ENCODE results near the gene RASL10A. TPM values are rescaled to one million over a fixed set of nuclear protein-coding genes. Genes with fewer than 3 reads are reported as not detected.

RASL10A gene
- total RNA-seq, 2 experiments from 2014 or later: 2.7 to 23.7 TPM

GRCh38 chr22:29348956-29349355 lies 33.5 kb upstream of the RASL10A start:
- H3K9me3 ChIP-seq (ENCODE audit: low read length): no peaks in the 10 kb centered on the region
- H3K4me3 ChIP-seq (ENCODE audit: low read depth, low read length, poor library complexity, severe bottlenecking): no peak overlapping the region
- H3K9me2 ChIP-seq (ENCODE audit: insufficient read depth, low read length): no peaks in the 10 kb centered on the region
- peaks cover 100% of the 10 kb centered on the region for H3K36me3 ChIP-seq (ENCODE audit: insufficient read depth, low read length)
- CTCF ChIA-PET (ENCODE audit: unreplicated experiment): interaction anchor here (1.1 kb wide), 1 partner anchor 9 kb away, joined by 4 read pairs; no protein-coding TSS in a partner anchor
- no peak overlapping the region for H2AFZ ChIP-seq (ENCODE audit: low read length)
- DNase-seq (ENCODE audit: low spot score): no peak
- POLR2A ChIA-PET: interaction anchor here (1.2 to 4.0 kb wide), 2 partner anchors 15 to 37 kb away, joined by 3 to 16 read pairs; no protein-coding TSS in a partner anchor
- BruUV-seq (replicated peaks): no TSS peak
- peak overlapping the region; percentile 63 for H3K4me2 ChIP-seq (ENCODE audit: low read length)
- no peaks in the 10 kb centered on the region for H4K20me1 ChIP-seq (ENCODE audit: insufficient read depth, low read length)
- peak overlapping the region; percentile 96 for H3K27ac ChIP-seq (ENCODE audit: low read depth, low read length, poor library complexity, severe bottlenecking)
- intact Hi-C loops (cut with micrococcal nuclease; ENCODE audit: unreplicated experiment): loop anchor here (5.0 kb wide), 1 partner anchor 82 kb away; the partner anchor contains the start of genes EWSR1 and RHBDD3
- H3K79me2 ChIP-seq (ENCODE audit: insufficient read depth, low read depth, low read length): no peaks in the 10 kb centered on the region
- peaks cover 42% of the 10 kb centered on the region for H3K4me1 ChIP-seq (ENCODE audit: insufficient read depth, low read length, poor library complexity, severe bottlenecking)
- no peak for TF ChIP-seq EZH2phosphoT487 (IDR thresholded peaks at IDR 0.05; ENCODE audit: borderline replicate concordance, low read depth, low read length)
- TF ChIP-seq, protein P1, sequence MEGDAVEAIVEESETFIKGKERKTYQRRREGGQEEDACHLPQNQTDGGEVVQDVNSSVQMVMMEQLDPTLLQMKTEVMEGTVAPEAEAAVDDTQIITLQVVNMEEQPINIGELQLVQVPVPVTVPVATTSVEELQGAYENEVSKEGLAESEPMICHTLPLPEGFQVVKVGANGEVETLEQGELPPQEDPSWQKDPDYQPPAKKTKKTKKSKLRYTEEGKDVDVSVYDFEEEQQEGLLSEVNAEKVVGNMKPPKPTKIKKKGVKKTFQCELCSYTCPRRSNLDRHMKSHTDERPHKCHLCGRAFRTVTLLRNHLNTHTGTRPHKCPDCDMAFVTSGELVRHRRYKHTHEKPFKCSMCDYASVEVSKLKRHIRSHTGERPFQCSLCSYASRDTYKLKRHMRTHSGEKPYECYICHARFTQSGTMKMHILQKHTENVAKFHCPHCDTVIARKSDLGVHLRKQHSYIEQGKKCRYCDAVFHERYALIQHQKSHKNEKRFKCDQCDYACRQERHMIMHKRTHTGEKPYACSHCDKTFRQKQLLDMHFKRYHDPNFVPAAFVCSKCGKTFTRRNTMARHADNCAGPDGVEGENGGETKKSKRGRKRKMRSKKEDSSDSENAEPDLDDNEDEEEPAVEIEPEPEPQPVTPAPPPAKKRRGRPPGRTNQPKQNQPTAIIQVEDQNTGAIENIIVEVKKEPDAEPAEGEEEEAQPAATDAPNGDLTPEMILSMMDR (conservative IDR thresholded peaks at IDR 0.05; ENCODE audit: low read length): no peak

- Histone ChIP-seq H3K79me2 (ENCODE audit: insufficient read depth, low read depth, low read length) (no peaks in the 10 kb centered on the region), H3K36me3 (ENCODE audit: insufficient read depth, low read length) (peaks cover 100% of the 10 kb centered on the region), H4K20me1 (ENCODE audit: insufficient read depth, low read length) (no peaks in the 10 kb centered on the region), H2AFZ (ENCODE audit: low read length) (no peak overlapping the region), H3K27ac (ENCODE audit: low read depth, low read length, poor library complexity, severe bottlenecking) (peak overlapping the region; percentile 96), H3K9me3 (ENCODE audit: low read length) (no peaks in the 10 kb centered on the region), H3K4me2 (ENCODE audit: low read length) (peak overlapping the region; percentile 63), H3K9me2 (ENCODE audit: insufficient read depth, low read length) (no peaks in the 10 kb centered on the region), H3K4me3 (ENCODE audit: low read depth, low read length, poor library complexity, severe bottlenecking) (peak overlapping the region; percentile 32), H3K4me1 (ENCODE audit: insufficient read depth, low read length, poor library complexity, severe bottlenecking) (peaks cover 42% of the 10 kb centered on the region)
- POLR2A ChIA-PET: interaction anchor here (0.8 to 4.0 kb wide), 5 partner anchors 11 to 38 kb away, joined by 3 to 16 read pairs (median 5); no protein-coding TSS in a partner anchor
- intact Hi-C loops (cut with micrococcal nuclease; ENCODE audit: unreplicated experiment): loop anchor here (5.0 kb wide), 1 partner anchor 81 kb away; the partner anchor contains the start of genes EWSR1 and RHBDD3
- no TSS peak for BruUV-seq (replicated peaks)
- DNase-seq (ENCODE audit: low spot score): peak; percentile 73
- TF ChIP-seq, protein P1 (conservative IDR thresholded peaks at IDR 0.05; ENCODE audit: low read length): no peak
- no peak for TF ChIP-seq EZH2phosphoT487 (IDR thresholded peaks at IDR 0.05; ENCODE audit: borderline replicate concordance, low read depth, low read length)
- CTCF ChIA-PET (ENCODE audit: unreplicated experiment): interaction anchor here (0.6 to 1.1 kb wide), 3 partner anchors 10 to 240 kb away, joined by 3 to 4 read pairs (median 4); no protein-coding TSS in a partner anchor
Observed at GRCh38 chr22:29348041-29348440, 32.5 kb upstream of the RASL10A start.

DNA sequence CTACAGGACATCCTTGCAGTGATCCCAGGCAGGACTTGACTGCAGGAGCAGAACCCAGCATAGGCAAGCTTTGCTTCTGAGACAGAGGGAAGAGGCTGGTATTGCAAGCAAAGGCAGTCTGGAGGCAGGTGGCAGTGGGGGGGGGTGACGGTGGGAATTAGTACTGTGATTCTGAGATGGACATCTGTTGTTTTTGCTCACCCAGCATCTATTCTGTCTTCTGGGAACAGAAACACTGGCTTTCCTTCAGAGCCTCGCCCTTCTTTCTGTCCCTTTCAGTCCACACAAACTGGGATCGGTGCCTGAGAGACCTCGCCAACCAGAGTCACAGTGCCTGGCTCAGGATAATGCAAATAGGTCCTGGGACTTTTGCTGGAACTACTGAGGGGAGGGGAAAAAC lies 31.2 kb upstream of the RASL10A start:
- Histone ChIP-seq H3K4me3 (ENCODE audit: low read depth, low read length, poor library complexity, severe bottlenecking) (peak overlapping the region; percentile 32), H3K4me2 (ENCODE audit: low read length) (peak overlapping the region; percentile 63), H3K4me1 (ENCODE audit: insufficient read depth, low read length, poor library complexity, severe bottlenecking) (peaks cover 42% of the 10 kb centered on the region), H3K9me2 (ENCODE audit: insufficient read depth, low read length) (no peaks in the 10 kb centered on the region), H3K27ac (ENCODE audit: low read depth, low read length, poor library complexity, severe bottlenecking) (peak overlapping the region; percentile 96), H2AFZ (ENCODE audit: low read length) (no peak overlapping the region), H4K20me1 (ENCODE audit: insufficient read depth, low read length) (no peaks in the 10 kb centered on the region), H3K79me2 (ENCODE audit: insufficient read depth, low read depth, low read length) (no peaks in the 10 kb centered on the region), H3K9me3 (ENCODE audit: low read length) (no peaks in the 10 kb centered on the region), H3K36me3 (ENCODE audit: insufficient read depth, low read length) (peaks cover 100% of the 10 kb centered on the region)
- ChIA-PET CTCF (ENCODE audit: unreplicated experiment) (interaction anchor here (0.6 to 1.3 kb wide), 3 partner anchors 7 to 25 kb away, joined by 4 to 7 read pairs (median 4); no protein-coding TSS in a partner anchor), POLR2A (interaction anchor here (0.9 to 4.0 kb wide), 2 partner anchors 39 to 59 kb away, joined by 3 to 16 read pairs; no protein-coding TSS in a partner anchor)
- no peak for DNase-seq (ENCODE audit: low spot score)
- BruUV-seq (replicated peaks): no TSS peak
- intact Hi-C loops (cut with micrococcal nuclease; ENCODE audit: unreplicated experiment): loop anchor here (2.0 to 5.0 kb wide), 2 partner anchors 24 to 79 kb away; partner anchors contain the start of genes EWSR1 and RHBDD3
- TF ChIP-seq, protein P1 (conservative IDR thresholded peaks at IDR 0.05; ENCODE audit: low read length): no peak
- no peak for TF ChIP-seq EZH2phosphoT487 (IDR thresholded peaks at IDR 0.05; ENCODE audit: borderline replicate concordance, low read depth, low read length)
